CD14-positive monocyte (primary cell): ENCODE measurements around the gene XPO6. TPM values are rescaled to one million over a fixed set of nuclear protein-coding genes. Genes with fewer than 3 reads are reported as not detected.

Experiments
- DNase-seq, 3 donors: peaks; one replicate each; pipeline ENCODE4 v3.0.0-alpha.2; 2011 to 2022
- H2AFZ ChIP-seq: 2 replicates; pipeline ENCODE4 v1.6.0; 2012; ENCODE audit warnings: mild to moderate bottlenecking, low read depth, low read length, inconsistent platforms; ENCODE audit not compliant: insufficient read depth, poor library complexity, severe bottlenecking
- H3K27ac ChIP-seq, 2 donors: 1 replicate in 1 of 2; 2 replicates in 1 of 2; pipeline ENCODE4 v1.5.1; 2012 to 2013; ENCODE audit warnings: low read length in 2 of 2, control low read depth in 1 of 2, inconsistent platforms in 1 of 2, low read depth in 1 of 2, mild to moderate bottlenecking in 1 of 2
- H3K27me3 ChIP-seq, 2 donors: one replicate each; pipeline versions ENCODE4 v1.6.0 to v1.6.1; 2011 to 2013; ENCODE audit warnings: low read length in 2 of 2; ENCODE audit not compliant: control insufficient read depth in 2 of 2, insufficient read depth in 2 of 2
- H3K36me3 ChIP-seq, 2 donors: replicated peaks in 1 of 2; 1 replicate in 1 of 2; 2 replicates in 1 of 2; pipeline versions ENCODE4 v1.5.1 to v1.6.1; 2012 to 2013; ENCODE audit warnings: low read length in 2 of 2, control low read depth in 1 of 2, inconsistent platforms in 1 of 2, mild to moderate bottlenecking in 1 of 2; ENCODE audit not compliant: insufficient read depth in 2 of 2, control insufficient read depth in 1 of 2
- H3K4me1 ChIP-seq, 2 donors: 1 replicate in 1 of 2; 2 replicates in 1 of 2; pipeline versions ENCODE4 v1.5.1 to v1.6.1; 2012 to 2013; ENCODE audit warnings: low read length in 2 of 2, control low read depth in 1 of 2, inconsistent platforms in 1 of 2, mild to moderate bottlenecking in 1 of 2, moderate library complexity in 1 of 2; ENCODE audit not compliant: insufficient read depth in 2 of 2, control insufficient read depth in 1 of 2
- H3K4me2 ChIP-seq: replicated peaks from 2 replicates; pipeline ENCODE3; 2012; ENCODE audit warnings: low read length, moderate library complexity, mild to moderate bottlenecking; ENCODE audit not compliant: poor library complexity, severe bottlenecking; ENCODE audit errors: extremely low read depth
- H3K4me3 ChIP-seq, 3 experiments: fragments of 200-600 bp in 1 of 3; sonication (generic) in 1 of 3; replicated peaks in 1 of 3; 1 replicate in 2 of 3; 2 replicates in 1 of 3; pipeline ENCODE4 v1.5.1; 2011 to 2013; ENCODE audit warnings: low read length in 3 of 3, mild to moderate bottlenecking in 3 of 3, control low read depth in 2 of 3, low read depth in 2 of 3, inconsistent platforms in 1 of 3, moderate library complexity in 1 of 3
- H3K79me2 ChIP-seq: 2 replicates; pipeline ENCODE4 v1.6.0; 2012; ENCODE audit warnings: mild to moderate bottlenecking, control low read depth, inconsistent platforms, low read length, moderate library complexity; ENCODE audit not compliant: insufficient read depth
- H3K9ac ChIP-seq: 2 replicates; pipeline ENCODE4 v1.6.0; 2017; ENCODE audit warnings: low read length, mild to moderate bottlenecking; ENCODE audit not compliant: insufficient read depth, poor library complexity, severe bottlenecking
- H3K9me3 ChIP-seq, 2 donors: replicated peaks in 1 of 2; 1 replicate in 1 of 2; 2 replicates in 1 of 2; pipeline versions ENCODE4 v1.5.1 to v1.6.1; 2012 to 2013; ENCODE audit warnings: low read length in 2 of 2, control low read depth in 1 of 2; ENCODE audit not compliant: control insufficient read depth in 1 of 2, insufficient read depth in 1 of 2
- H4K20me1 ChIP-seq: 2 replicates; pipeline ENCODE4 v1.6.0; 2012; ENCODE audit warnings: mild to moderate bottlenecking, low read length, control low read depth, moderate library complexity; ENCODE audit not compliant: insufficient read depth
- H3K27ac Mint-ChIP-seq, 7 donors: one replicate each; pipeline ENCODE4 v1.8.0; 2020; ENCODE audit warnings: mild to moderate bottlenecking in 7 of 7, mixed read lengths in 7 of 7, moderate library complexity in 6 of 7, inconsistent platforms in 2 of 7
- H3K27me3 Mint-ChIP-seq, 3 donors: one replicate each; pipeline ENCODE4 v1.8.0; 2021 to 2022; ENCODE audit warnings: low read depth in 3 of 3, mild to moderate bottlenecking in 3 of 3, mixed read lengths in 3 of 3, moderate library complexity in 3 of 3, inconsistent platforms in 1 of 3
- H3K36me3 Mint-ChIP-seq, 2 donors: one replicate each; pipeline ENCODE4 v1.8.0; 2020; ENCODE audit warnings: mixed read lengths in 2 of 2, inconsistent platforms in 1 of 2, mild to moderate bottlenecking in 1 of 2
- H3K4me1 Mint-ChIP-seq: one replicate; pipeline ENCODE4 v1.8.0; 2020; ENCODE audit warnings: mild to moderate bottlenecking, mixed read lengths
- H3K4me3 Mint-ChIP-seq, 2 donors: one replicate each; pipeline ENCODE4 v1.8.0; 2020; ENCODE audit warnings: mild to moderate bottlenecking in 2 of 2, mixed read lengths in 2 of 2, moderate library complexity in 1 of 2
- H3K9me3 Mint-ChIP-seq, 7 donors: one replicate each; pipeline ENCODE4 v1.8.0; 2020 to 2022; ENCODE audit warnings: mixed read lengths in 7 of 7, mild to moderate bottlenecking in 6 of 7, moderate library complexity in 6 of 7, inconsistent platforms in 2 of 7
- WGBS: methylation state at CpG from one replicate; pipeline ENCODE4 v1.1.5; 2013; ENCODE audit warnings: missing lambda C conversion rate; ENCODE audit not compliant: insufficient coverage; 5-methylcytosine and 5-hydroxymethylcytosine counted together
- intact Hi-C, 2 donors: fragments of 100-400 bp; cut with micrococcal nuclease; formaldehyde crosslinking; loops; one replicate each; pipeline versions ENCODE4 v1.15.0 to v1.15.1; 2023
- polyA plus RNA-seq, 3 donors: library from polyadenylated mRNA; depleted of rRNA in 1 of 3; unstranded in 2 of 3; stranded (reverse) in 1 of 3; fragments of 300-500 nt in 2 of 3; fragments of >200 nt in 1 of 3; fragmentation: Illumina TruSeq in 2 of 3; gene quantifications; 1 replicate in 2 of 3; 2 replicates in 1 of 3; pipeline ENCODE4 v1.2.3, GENCODE V29; 2012 to 2021
- TF ChIP-seq, protein P1 (sequence below): fragments of 200-600 bp; IDR thresholded peaks from one replicate; pipeline ENCODE4 v1.8.0; 2022; ENCODE audit warnings: antibody characterized with exemption, mild to moderate bottlenecking

The XPO6 gene
- polyA plus RNA-seq, 3 donors: 35.7 to 166 (median 38.3) TPM

DNA sequence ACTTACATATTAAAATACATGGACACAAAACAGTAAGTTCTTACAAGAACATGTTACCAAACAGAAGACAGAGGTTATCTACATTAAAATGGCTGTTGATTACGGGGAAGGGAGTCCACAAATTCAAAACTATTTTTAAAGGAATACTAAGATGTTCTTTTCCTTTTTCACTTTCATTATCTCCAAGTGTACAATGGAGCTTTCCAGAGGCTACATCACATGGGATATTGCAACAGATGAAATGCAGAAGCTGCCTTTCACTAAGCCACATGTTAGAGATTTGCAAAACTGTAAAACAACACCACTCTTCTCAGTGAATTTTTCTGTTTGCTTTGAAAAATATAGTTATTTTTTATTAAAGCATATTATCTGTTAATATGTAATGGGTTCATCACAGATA, 53.6 kb downstream of the XPO6 start:
- Histone ChIP-seq H3K4me3 (peak overlapping the region; percentile 6 to 48 (median 42)), H3K4me2 (peak overlapping the region; percentile 64), H3K36me3 (peaks cover 31 to 34% of the 10 kb centered on the region in 2 donors), H4K20me1 (no peaks in the 10 kb centered on the region), H3K27me3 (no peaks in the 10 kb centered on the region), H3K27ac (peak overlapping the region; percentile 85 to 91), H2AFZ (peak overlapping the region; percentile 55), H3K9me3 (no peaks in the 10 kb centered on the region), H3K9ac (no peak overlapping the region), H3K79me2 (peaks cover 85% of the 10 kb centered on the region), H3K4me1 (peaks cover 43 to 55% of the 10 kb centered on the region in 2 donors)
- no CpG with 5 or more reads among the region's 1 CpG for WGBS
- H3K27me3 Mint-ChIP-seq: no peaks in the 10 kb centered on the region
- TF ChIP-seq, protein P1, sequence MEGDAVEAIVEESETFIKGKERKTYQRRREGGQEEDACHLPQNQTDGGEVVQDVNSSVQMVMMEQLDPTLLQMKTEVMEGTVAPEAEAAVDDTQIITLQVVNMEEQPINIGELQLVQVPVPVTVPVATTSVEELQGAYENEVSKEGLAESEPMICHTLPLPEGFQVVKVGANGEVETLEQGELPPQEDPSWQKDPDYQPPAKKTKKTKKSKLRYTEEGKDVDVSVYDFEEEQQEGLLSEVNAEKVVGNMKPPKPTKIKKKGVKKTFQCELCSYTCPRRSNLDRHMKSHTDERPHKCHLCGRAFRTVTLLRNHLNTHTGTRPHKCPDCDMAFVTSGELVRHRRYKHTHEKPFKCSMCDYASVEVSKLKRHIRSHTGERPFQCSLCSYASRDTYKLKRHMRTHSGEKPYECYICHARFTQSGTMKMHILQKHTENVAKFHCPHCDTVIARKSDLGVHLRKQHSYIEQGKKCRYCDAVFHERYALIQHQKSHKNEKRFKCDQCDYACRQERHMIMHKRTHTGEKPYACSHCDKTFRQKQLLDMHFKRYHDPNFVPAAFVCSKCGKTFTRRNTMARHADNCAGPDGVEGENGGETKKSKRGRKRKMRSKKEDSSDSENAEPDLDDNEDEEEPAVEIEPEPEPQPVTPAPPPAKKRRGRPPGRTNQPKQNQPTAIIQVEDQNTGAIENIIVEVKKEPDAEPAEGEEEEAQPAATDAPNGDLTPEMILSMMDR: no peak
- H3K9me3 Mint-ChIP-seq: no peaks in the 10 kb centered on the region
- H3K4me3 Mint-ChIP-seq: peak overlapping the region; percentile 66 to 88
- H3K36me3 Mint-ChIP-seq: peaks cover 45 to 55% of the 10 kb centered on the region in 2 donors
- intact Hi-C loops: no loop called here
- DNase-seq: peak; percentile 63 to 80 (median 72)
- H3K4me1 Mint-ChIP-seq: peaks cover 51% of the 10 kb centered on the region
- H3K27ac Mint-ChIP-seq: peak overlapping the region; percentile 95 to 98 (median 98)

DNA sequence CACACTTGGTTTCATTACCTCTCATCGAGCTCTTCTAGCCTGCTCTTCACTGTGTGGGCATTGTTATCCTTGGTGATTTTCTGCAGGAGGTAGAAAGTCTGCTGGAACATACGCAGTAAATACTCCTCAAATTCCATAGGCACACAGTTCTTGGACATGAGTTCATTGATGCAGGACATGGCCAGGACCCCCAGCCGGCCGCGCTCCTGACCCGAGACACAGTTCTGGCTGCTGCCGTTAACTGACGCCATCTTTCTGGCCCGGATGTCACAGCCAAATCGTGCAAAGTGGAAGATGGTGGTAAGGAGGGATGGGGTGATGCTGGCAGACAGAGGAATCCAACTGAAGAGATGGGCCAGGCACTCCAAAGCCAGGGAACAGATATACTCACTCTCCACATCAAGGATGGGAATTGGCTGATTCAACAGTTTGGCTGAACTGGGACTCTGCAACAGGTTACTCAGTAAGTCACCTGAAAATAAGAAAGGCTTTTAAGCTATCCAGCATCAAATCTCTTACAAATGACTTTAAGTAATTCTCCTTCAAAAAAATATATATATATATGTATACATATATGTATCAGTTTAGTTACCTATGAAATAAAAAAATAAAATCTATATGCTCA, 55.6 kb downstream of the XPO6 start:
- Histone ChIP-seq H3K27me3 (no peaks in the 10 kb centered on the region), H4K20me1 (no peaks in the 10 kb centered on the region), H3K36me3 (peaks cover 51 to 53% of the 10 kb centered on the region in 2 donors), H3K9ac (no peak overlapping the region), H3K4me3 (no peak overlapping the region), H3K27ac (peak overlapping the region in 1 of 2 donors; percentile 33), H3K4me2 (no peak overlapping the region), H3K9me3 (no peaks in the 10 kb centered on the region), H3K4me1 (peaks cover 24 to 35% of the 10 kb centered on the region in 2 donors), H2AFZ (no peak overlapping the region), H3K79me2 (peaks cover 69% of the 10 kb centered on the region)
- TF ChIP-seq, protein P1: no peak
- intact Hi-C loops: no loop called here
- H3K4me3 Mint-ChIP-seq: no peak overlapping the region
- DNase-seq: no peak
- 100% methylated on average over 4 of the region's 10 CpGs for WGBS
- H3K9me3 Mint-ChIP-seq: no peaks in the 10 kb centered on the region
- H3K36me3 Mint-ChIP-seq: peaks cover 57 to 67% of the 10 kb centered on the region in 2 donors
- peak overlapping the region in 4 of 7 donors; percentile 20 to 60 (median 34) for H3K27ac Mint-ChIP-seq
- peaks cover 31% of the 10 kb centered on the region for H3K4me1 Mint-ChIP-seq
- H3K27me3 Mint-ChIP-seq: no peaks in the 10 kb centered on the region
